HT1080 (cell line): ENCODE data around the gene AHNAK. TPM values are rescaled to one million over a fixed set of nuclear protein-coding genes. Genes with fewer than 3 reads are reported as not detected.
A peak's percentile ranks its signal among the peaks of the same experiment; 100 is the strongest.

Source experiments
- DNase-seq: peaks from one replicate; pipeline ENCODE4 v3.0.0-alpha.2; 2015; ENCODE audit warnings: low read depth
- total RNA-seq: library from RNA; depleted of rRNA; stranded (reverse); fragments of >200 nt; shearing (Covaris generic); gene quantifications from 2 replicates; pipeline ENCODE4 v1.2.3, GENCODE V29; 2014

The AHNAK gene
- total RNA-seq, 1 experiment from 2014 or later = 193 TPM

GRCh38 chr11:62416596-62416995, 130.0 kb downstream of the AHNAK start:
- DNase-seq = no peak

- DNase-seq = no peak
Observed at GRCh38 chr11:62413060-62413696, 133.4 kb downstream of the AHNAK start.

DNA sequence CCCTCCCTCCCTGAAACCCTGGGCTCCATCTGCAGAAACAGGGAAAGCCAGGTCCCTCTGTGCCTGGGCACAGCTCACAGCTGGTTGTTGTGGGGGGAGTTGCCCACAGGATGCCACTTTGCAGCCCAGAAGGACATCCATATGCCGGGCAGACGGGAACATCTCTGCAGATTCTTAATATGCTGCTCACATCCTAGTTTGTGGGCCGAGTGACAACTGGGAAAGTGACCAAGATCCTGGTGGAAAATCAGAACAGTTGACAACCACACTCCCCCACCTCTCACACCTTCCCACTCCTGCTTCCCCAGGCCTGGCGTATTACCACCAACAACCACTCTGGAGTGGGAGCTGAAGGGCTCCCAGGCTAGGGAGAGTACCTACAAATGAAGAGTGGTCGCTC, 135.1 kb downstream of the AHNAK start:
- DNase-seq = no peak

- no peak for DNase-seq
Observed at GRCh38 chr11:62410972-62411371, 135.6 kb downstream of the AHNAK start.

- DNase-seq = no peak
Observed at GRCh38 chr11:62409831-62410230, 136.8 kb downstream of the AHNAK start.

DNA sequence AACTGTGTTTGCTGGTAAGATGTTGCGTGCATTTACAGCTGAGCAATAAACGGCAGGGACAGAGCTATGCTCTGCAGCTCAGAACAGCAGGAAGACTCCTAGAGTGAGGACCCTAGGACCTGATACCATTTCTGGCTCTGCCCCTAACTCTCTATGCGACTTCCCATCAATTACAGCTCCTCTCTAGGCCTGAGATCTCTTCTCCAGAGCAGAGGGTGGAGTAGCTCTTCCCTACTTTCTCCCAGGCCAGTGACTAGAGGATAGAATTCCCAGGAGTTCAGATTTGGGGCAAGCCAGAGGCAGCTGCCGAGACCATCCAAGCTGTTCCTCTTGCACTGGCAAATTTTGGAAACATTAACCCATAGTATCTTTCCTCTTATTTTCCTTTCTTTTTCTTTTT, 140.6 kb downstream of the AHNAK start:
- DNase-seq = no peak

DNA sequence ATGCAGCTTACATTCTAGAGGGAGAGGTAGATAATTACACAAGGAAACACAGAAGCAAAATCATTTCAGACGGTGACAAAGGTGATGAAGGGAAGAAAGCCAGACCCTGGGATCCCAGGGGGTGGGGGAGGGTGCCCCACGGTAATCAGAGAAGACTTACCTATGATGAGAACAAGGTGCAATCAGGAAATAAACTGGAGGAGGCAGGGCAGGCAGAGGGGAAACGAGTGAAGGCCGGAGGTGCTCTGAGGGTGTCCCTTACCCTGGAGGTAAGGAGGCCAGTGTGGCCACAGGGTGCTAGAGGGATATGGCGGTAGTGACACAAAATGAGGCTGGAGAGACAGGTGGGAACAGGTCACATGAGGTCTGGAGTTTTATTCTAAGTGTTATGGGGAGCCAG, 141.7 kb downstream of the AHNAK start:
- no peak for DNase-seq

DNA sequence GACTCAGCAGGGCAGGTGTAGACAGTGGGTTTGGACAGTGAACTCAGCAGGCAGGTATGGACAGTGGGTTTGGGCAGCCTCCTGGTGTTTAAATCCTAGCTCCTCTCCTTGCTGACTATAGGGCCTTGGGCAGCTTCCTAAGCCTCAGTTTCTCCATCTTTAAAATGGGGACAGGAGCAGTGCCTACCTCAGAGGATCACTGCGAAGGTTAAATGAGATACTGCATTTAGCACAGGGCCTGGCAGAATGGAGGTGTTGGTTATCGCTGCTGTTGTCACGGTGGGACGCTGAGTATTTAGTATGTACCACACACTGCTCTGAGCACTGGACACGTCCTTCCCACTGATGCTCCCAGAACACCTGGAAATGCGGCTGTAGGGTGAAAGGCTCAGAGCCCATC, 142.2 kb downstream of the AHNAK start:
- DNase-seq = no peak

GRCh38 chr11:62402960-62403730, 143.5 kb downstream of the AHNAK start:
- DNase-seq = no peak

DNA sequence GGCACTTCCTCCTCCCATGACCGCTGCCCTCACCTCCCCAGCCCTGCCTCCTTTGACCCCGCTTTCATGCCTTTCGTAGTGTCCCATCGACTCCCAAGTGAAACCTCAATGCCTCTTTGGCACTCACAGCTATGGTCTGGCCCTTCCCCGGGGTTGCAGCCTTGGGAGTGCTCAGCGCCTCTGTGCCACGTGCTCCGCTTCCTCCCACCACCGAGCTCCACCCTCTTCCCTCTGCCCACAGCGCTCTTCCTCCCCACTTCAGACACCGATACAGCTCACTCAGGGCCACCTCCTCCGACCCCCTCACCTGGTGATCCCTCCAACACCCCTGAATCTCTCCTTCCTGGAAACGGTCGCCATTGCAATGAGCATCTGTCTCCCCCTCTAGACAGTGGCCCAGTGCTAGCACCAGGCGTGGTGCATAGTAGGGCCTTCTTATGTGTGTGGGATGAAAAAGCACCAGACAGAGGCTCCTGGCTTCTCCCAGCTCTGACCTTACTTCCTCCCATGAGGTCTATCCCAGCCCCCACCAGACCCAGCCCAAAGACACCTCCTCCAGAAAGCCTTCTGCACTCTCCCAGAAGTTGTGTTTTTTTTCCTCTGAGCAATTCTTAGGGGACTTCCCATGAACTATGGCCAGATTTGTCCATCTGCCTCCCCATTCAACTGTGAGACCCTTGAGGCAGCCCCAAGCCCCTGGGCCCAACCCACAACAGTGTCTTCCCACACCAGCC, 144.2 kb downstream of the AHNAK start:
- DNase-seq = no peak

DNA sequence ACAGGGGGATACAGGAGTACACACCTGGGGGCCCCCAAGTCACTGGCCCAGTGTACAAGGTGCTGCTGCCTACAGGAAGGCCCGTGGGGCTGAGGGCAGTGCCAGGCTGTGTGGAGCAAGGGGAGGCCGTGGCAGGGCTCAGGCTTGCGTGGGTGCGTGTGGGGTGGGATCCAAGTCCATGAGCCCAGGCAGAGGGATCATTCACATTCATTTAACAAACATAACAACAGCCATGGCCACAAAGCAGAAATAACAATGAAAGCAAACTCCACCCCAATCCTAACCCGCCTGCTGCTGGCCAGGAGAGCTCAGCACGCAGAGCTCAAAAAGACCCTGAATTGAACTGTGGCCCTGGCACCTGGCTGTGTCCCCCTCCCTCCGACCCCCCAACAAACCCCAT, 144.8 kb downstream of the AHNAK start:
- no peak for DNase-seq

GRCh38 chr11:62401356-62401755, 145.2 kb downstream of the AHNAK start:
- DNase-seq = no peak

DNA sequence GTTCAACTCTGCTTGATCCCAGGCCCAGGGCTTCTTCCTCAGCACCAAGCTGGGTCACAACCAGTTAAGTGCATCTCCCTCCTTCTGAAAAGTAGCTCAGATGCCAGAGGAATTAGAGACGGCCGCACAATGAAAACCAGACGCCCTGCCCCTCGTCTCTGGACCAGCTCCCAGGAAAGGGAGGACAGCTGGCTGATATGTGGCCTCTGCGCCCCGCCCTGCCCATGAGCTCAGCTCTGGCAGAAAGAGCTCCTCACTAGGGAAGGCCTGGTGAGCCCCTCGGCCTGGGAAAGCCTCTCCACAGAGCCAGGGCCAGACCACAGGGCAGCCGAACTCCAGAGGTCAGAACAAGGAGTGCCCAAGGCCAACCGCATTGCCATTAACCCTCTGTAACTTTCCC, 145.8 kb downstream of the AHNAK start:
- DNase-seq = no peak

DNA sequence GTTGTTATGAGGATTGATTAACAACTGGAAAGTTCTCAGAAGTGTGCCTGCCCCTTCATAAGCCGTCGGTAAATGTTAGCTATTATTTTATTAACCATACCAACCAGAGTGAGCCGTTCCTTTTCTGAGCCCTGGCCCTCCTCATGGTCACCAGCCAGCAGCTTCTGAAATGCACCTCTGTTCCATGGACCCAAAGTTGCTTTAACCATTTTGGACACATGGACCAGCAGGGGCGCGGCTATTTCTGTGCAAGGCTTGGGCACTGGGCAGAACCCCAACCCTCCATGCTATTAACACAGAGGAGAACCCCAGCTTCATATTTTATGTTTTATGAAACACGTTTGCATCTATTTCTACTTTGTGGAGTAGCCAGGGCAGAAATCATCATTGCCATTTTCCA, 146.3 kb downstream of the AHNAK start:
- DNase-seq = no peak

DNA sequence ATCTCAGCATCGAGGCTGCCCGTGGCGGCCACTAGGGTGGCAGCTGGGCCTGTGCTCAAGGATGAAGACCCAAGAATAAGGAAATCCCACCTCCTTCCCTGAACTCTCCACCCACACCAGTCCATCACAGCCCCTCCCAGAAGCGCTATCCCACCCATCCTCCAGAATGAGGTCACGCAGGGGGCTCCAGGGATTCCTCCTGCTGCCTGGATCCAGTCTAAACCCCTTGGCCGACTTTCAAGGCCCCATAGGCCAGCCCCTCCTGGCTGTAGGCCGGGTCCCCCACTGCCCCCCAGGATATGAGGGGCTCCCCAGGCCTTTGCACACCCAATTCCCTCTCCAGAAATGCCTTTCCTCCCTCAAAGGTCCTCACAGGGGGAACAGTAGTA, 146.7 kb downstream of the AHNAK start:
- no peak for DNase-seq

DNA sequence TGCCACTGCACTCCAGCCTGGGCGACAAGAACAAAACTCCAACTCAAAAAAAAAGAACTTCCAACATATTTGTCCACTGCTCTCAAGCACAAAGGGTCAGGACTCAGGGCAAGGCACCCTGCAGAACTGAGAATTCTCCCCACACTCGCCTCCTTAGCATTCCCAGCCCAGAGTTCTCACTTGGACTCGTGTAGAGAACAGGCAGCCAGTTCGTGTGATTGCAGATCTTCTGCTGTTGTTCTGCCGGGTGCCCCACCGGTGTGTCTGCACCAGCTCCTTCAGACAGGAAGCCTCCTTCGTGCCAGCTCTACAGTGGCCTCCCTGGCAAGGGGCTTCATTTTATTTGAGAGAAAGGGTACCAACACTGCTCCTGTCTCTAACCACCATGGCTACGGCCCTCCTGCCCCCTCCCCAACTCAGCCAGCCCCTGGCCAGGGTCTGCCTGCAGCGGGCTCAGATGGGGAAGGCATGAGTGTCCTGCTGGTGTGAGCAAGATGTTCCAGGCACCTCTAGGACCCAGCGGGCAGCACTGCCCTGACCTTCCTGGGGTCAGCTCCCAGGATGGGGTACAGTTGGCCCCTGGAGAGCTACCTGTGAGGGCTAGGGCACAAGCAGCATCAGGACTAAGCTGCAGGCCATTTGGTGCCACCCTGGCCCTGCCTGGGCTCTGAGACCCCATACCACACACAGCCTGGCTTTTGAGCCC, 147.3 kb downstream of the AHNAK start:
- no peak for DNase-seq

GRCh38 chr11:62398011-62398994, 148.3 kb downstream of the AHNAK start:
- DNase-seq = peak; percentile 36

GRCh38 chr11:62395885-62396551, 150.6 kb downstream of the AHNAK start:
- DNase-seq = no peak

DNA sequence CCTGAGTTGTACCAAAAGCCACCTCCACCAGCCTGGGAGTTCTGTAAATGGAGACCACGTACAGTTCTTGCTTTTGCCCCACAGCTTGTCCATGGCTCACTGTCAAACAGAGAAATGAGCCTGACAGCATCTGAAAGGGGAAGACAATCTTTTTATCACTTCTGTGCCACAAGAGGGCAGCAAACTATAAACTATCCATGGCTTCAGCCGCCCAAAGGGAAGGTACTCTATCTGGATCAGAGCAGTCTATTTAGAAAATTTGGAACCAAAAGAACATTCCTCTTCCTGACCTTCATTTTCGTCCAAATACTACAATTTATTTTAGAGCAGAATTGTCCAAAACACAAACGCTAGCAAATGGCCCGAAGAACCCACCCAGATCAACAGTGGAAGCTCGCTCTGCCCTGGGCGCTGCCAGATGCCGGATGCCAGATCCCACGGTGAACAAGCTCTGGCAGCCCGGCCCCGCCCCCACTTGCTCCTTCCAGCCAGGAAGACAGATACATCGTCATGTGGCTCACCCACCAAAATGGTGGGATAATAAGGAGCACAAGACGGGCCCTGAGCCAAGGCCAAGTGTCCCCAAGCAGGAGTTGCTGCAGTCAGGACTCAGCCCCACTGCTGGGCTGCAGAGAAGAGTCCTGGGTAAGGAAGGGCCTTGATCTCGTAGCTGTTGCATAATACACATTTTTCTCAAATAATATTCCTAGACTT, 151.6 kb downstream of the AHNAK start:
- DNase-seq = peak; percentile 72
